ENCODE data around the gene ZFPM1.

Gene ZFPM1

DNA sequence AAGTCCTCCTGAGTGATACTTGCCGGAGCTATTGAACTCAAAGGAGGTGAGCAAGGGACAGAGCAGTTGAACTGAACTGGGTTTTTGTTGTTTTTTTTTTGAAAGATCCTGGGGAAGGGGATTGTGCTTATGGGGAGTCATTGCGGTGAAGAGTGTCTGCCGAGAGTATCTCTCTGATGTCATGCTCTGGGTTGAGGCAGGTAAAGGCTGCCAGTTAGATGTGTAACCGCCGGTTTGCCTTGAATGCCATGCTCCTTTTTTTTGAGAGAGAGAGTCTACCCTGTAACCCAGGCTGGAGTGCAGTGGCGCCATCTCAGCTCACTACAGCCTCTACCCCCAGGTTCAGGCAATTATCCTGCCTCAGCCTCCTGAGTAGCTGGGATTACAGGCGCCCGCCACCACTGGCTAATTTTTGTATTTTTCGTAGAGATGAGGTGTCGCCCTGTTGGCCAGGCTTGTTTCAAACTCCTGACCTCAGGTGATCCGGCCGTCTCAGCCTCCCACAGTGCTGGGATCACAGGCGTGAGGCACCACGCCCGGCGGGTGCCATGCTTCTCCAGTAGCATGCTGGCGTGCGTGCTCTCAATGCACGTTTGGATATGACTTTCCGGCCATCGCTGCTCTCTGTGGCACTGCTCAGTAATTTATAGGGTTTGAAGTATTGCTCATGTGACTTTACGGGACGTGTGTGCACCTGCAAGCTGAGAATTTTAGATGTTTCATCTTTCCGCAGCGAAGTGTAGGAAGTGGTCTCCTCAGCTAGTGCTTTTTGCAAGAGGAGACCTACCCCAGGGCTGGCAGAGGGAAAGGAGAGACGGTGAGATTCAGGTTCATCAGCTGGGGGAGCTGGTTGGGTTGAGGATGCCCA is 125.6 kb downstream of the ZFPM1 start:
- H3K27ac Mint-ChIP-seq, result peak overlapping the region; percentile 82
- no peak for DNase-seq
- CTCF ChIA-PET, result no interaction called here
- H3K4me1 Mint-ChIP-seq, result peaks cover 23% of the 10 kb centered on the region
- H3K27me3 Mint-ChIP-seq, result no peaks in the 10 kb centered on the region
- H3K4me3 Mint-ChIP-seq, result no peak overlapping the region
- no peaks in the 10 kb centered on the region for H3K9me3 Mint-ChIP-seq
- H3K36me3 Mint-ChIP-seq, result peaks cover 36% of the 10 kb centered on the region

DNA sequence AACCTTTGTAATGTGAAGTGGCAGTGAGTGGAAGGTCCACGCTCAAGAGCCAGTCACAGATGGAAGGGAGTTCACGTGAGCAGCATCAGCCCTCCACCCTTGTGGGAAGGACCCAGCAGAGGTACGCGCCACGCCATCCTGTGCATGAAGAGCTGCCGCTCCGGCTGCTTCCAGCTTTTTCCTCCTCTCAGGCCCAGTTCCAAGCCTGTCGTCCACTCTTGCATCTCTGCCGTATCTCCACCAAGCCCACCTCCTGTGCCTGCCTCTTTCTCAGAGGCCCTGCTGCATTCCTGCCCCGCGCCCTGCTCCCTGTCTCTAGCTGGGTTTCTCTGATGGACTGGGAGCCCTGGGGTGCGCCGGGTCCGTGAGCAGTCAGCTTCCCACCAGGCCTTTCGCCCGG is 127.3 kb downstream of the ZFPM1 start:
- H3K4me3 Mint-ChIP-seq, result no peak overlapping the region
- no peak overlapping the region for H3K27ac Mint-ChIP-seq
- H3K9me3 Mint-ChIP-seq, result no peaks in the 10 kb centered on the region
- peaks cover 24% of the 10 kb centered on the region for H3K4me1 Mint-ChIP-seq
- H3K27me3 Mint-ChIP-seq, result no peaks in the 10 kb centered on the region
- H3K36me3 Mint-ChIP-seq, result peaks cover 34% of the 10 kb centered on the region
- CTCF ChIA-PET, result no interaction called here
- no peak for DNase-seq

DNA sequence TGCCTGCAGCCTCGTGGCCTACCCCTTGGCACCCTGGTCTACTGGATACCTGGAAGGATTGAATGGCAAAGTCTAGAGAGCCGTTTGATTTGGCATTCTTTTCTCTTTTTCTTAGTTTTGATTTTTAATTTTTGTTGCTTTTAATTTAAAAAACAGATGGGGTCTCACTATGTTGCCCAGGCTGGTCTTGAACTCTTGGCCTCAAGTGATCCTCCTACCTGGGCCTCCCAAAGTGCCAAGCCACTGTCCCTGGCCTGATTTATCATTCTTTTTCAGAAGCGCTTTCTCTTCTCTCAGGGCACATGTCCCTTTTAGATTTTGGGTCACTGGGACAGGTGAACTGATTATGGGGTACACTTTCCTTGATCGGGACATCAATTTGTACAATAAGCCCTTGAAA is 128.0 kb downstream of the ZFPM1 start:
- Mint-ChIP-seq H3K36me3 (peaks cover 36% of the 10 kb centered on the region), H3K9me3 (no peaks in the 10 kb centered on the region), H3K4me3 (no peak overlapping the region), H3K4me1 (peaks cover 24% of the 10 kb centered on the region), H3K27me3 (no peaks in the 10 kb centered on the region), H3K27ac (no peak overlapping the region)
- CTCF ChIA-PET, result no interaction called here
- DNase-seq, result no peak

DNA sequence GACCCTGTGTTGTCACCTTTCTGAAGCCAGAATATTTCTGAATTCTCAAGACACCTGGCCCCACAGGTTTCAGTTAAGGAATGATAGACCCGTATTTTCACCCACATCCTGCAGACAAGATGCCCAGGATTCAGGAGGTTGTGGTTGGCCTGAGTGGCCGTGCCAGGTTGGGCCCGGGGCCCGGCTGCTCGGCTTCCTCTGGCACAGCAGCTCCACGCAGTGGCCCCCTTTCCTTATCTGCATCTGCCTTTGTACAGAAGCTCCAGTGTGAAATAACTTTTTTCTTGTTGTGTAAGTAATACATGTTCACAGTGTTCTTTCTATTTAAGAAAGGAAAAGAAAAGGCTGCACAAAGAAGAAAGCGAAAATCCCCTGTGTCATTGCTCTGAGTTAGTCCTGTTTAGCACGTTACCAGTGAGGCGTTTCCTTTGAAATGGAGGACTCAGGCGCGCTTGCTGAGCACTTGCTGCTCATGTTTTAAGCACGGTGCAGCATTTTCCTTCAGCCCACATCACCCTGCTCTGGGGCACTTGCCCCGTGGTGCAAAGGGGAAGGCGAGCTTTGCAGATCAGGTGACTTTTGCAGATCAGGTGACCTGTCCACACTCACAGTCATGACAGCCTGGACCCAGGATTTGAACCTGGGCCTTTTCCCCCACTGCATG is 130.0 kb downstream of the ZFPM1 start:
- Mint-ChIP-seq H3K27me3 (no peaks in the 10 kb centered on the region), H3K27ac (peak overlapping the region; percentile 60), H3K9me3 (no peaks in the 10 kb centered on the region), H3K4me3 (no peak overlapping the region), H3K36me3 (peaks cover 37% of the 10 kb centered on the region), H3K4me1 (peaks cover 24% of the 10 kb centered on the region)
- CTCF ChIA-PET, result no interaction called here
- DNase-seq, result no peak

DNA sequence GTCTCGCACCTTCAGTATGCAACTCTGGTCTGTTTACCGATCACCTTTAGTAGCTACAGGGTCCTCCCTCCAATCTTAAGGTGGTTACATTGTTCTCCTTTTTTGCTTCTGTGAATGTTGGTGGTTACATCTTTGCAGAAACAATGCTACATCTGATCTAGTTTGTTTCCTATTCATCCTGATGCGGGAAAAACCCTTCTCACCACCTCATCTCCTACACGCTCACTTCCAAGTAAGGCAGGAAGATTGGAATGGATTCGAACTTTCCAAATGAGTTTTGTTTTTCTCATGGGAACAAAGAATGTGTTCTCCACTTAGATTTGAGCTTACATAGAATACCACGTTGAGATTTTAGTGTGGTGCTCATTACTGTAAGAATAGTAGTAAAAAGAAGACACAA is 131.6 kb downstream of the ZFPM1 start:
- CTCF ChIA-PET, result no interaction called here
- H3K4me1 Mint-ChIP-seq, result peaks cover 28% of the 10 kb centered on the region
- H3K4me3 Mint-ChIP-seq, result no peak overlapping the region
- no peak overlapping the region for H3K27ac Mint-ChIP-seq
- H3K36me3 Mint-ChIP-seq, result peaks cover 44% of the 10 kb centered on the region
- DNase-seq, result no peak
- H3K9me3 Mint-ChIP-seq, result no peaks in the 10 kb centered on the region
- H3K27me3 Mint-ChIP-seq, result no peaks in the 10 kb centered on the region

DNA sequence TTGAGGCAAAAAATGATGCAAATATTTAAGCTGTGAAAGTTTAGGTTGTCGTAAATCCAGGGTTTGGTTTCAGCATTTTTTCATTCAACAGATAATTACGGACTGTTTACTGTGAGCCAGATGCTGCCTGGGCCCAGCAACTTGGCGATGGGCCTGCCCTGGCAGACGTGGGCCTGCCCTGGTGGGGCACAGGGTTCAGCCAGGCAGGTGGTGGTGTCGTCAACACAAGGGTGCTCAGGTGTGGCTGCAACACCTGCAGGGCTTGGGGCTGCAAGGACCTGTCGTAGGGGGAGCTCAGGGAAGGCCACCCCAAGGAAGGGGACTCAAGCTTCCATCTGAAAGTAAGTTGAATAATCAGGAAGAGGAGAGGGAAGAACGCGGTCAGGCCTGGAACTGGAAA is 132.2 kb downstream of the ZFPM1 start:
- peaks cover 44% of the 10 kb centered on the region for H3K36me3 Mint-ChIP-seq
- no peak overlapping the region for H3K4me3 Mint-ChIP-seq
- peak overlapping the region; percentile 17 for H3K27ac Mint-ChIP-seq
- peaks cover 25% of the 10 kb centered on the region for H3K4me1 Mint-ChIP-seq
- no peaks in the 10 kb centered on the region for H3K27me3 Mint-ChIP-seq
- CTCF ChIA-PET, result no interaction called here
- DNase-seq, result no peak
- H3K9me3 Mint-ChIP-seq, result no peaks in the 10 kb centered on the region

DNA sequence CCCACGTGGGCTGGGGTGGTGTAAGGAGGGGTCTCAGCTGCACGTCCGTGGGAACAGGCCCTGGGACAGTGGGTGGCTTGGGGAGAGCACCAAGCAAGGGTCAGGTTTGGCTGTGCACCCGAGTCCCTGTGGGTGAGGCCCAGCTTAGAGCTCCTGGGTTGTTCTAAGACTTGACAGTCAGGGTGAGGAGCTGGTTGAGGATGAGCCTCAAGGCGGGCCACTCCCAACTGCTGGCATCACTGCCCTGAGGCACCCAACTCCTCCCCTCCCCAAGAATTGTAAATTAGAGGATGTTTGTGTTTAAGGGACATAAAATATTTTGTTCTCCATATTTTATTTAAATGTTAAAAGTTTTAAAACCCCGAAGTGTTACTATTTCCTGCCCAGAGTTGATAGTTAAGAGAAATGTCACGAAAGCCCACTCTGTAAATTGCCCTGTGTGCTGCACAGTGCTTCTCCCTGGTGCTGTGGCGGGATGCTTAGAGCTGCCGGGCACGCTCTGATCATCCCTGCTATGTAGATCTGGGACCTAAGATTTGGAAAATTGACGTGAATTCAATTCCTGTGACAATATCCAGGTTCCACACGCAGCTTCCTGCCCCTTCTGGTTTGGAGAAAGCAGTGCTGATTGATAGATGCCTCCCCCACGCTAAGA is 133.0 kb downstream of the ZFPM1 start:
- peaks cover 25% of the 10 kb centered on the region for H3K4me1 Mint-ChIP-seq
- no peak overlapping the region for H3K4me3 Mint-ChIP-seq
- H3K27ac Mint-ChIP-seq, result no peak overlapping the region
- no peak for DNase-seq
- no peaks in the 10 kb centered on the region for H3K9me3 Mint-ChIP-seq
- CTCF ChIA-PET, result no interaction called here
- H3K36me3 Mint-ChIP-seq, result peaks cover 38% of the 10 kb centered on the region
- no peaks in the 10 kb centered on the region for H3K27me3 Mint-ChIP-seq
